ENCODE results near the gene GULP1. TPM values are rescaled to one million over a fixed set of nuclear protein-coding genes. Genes with fewer than 3 reads are reported as not detected.

Gene GULP1
- total RNA-seq, 2 donors from 2014 or later, result 15.3 to 26.5 TPM

- peaks cover 5% of the 10 kb centered on the region for H3K9me3 ChIP-seq (ENCODE audit: control insufficient read depth, low read length)
- H3K36me3 ChIP-seq (ENCODE audit: control insufficient read depth, insufficient read depth, low read length), result no peaks in the 10 kb centered on the region
- H3K27me3 Mint-ChIP-seq (ENCODE audit: insufficient read depth), result no peaks in the 10 kb centered on the region
- WGBS, 2 experiments (ENCODE audit: insufficient coverage in 1 of 2, insufficient read length in 1 of 2), result 64 to 86% methylated on average over 2 to 4 of the region's 6 CpGs
- H3K4me3 Mint-ChIP-seq, result no peak overlapping the region
- H3K36me3 Mint-ChIP-seq (ENCODE audit: low read depth), result peaks cover 10% of the 10 kb centered on the region
- no peak for TF ChIP-seq CTCF (conservative IDR thresholded peaks at IDR 0.05)
- DNase-seq, result no peak
- H3K9me3 Mint-ChIP-seq, result peaks cover 16% of the 10 kb centered on the region
- peaks cover 2% of the 10 kb centered on the region for H3K4me1 Mint-ChIP-seq
- H3K27me3 ChIP-seq (ENCODE audit: control insufficient read depth, insufficient read depth, low read length, poor library complexity, severe bottlenecking), result no peaks in the 10 kb centered on the region
- no peaks in the 10 kb centered on the region for H3K4me1 ChIP-seq (ENCODE audit: control insufficient read depth, insufficient read depth, low read length)
- H3K27ac Mint-ChIP-seq, result no peak overlapping the region
- no peak overlapping the region for H3K9ac ChIP-seq (ENCODE audit: extremely low read depth, low read length, poor library complexity, severe bottlenecking)
- H3K4me3 ChIP-seq (ENCODE audit: low read length), result no peak overlapping the region
- no peak overlapping the region for H3K27ac ChIP-seq (ENCODE audit: low read depth, low read length)
Measured at GRCh38 chr2:188314314-188315054, 22.8 kb downstream of the GULP1 start.

- no peak overlapping the region for H3K27ac Mint-ChIP-seq
- no peak overlapping the region for H3K27ac ChIP-seq (ENCODE audit: low read depth, low read length)
- H3K4me1 Mint-ChIP-seq, result peaks cover 2% of the 10 kb centered on the region
- H3K36me3 ChIP-seq (ENCODE audit: control insufficient read depth, insufficient read depth, low read length), result no peaks in the 10 kb centered on the region
- no peaks in the 10 kb centered on the region for H3K4me1 ChIP-seq (ENCODE audit: control insufficient read depth, insufficient read depth, low read length)
- peaks cover 10% of the 10 kb centered on the region for H3K36me3 Mint-ChIP-seq (ENCODE audit: low read depth)
- H3K4me3 Mint-ChIP-seq, result no peak overlapping the region
- H3K4me3 ChIP-seq (ENCODE audit: low read length), result no peak overlapping the region
- no peaks in the 10 kb centered on the region for H3K27me3 Mint-ChIP-seq (ENCODE audit: insufficient read depth)
- peaks cover 5% of the 10 kb centered on the region for H3K9me3 ChIP-seq (ENCODE audit: control insufficient read depth, low read length)
- H3K9ac ChIP-seq (ENCODE audit: extremely low read depth, low read length, poor library complexity, severe bottlenecking), result no peak overlapping the region
- no peaks in the 10 kb centered on the region for H3K27me3 ChIP-seq (ENCODE audit: control insufficient read depth, insufficient read depth, low read length, poor library complexity, severe bottlenecking)
- WGBS, 2 experiments (ENCODE audit: insufficient coverage in 1 of 2, insufficient read length in 1 of 2), result 97 to 100% methylated on average over 2 to 4 of the region's 4 CpGs
- no peak for DNase-seq
- TF ChIP-seq CTCF (conservative IDR thresholded peaks at IDR 0.05), result no peak
- peaks cover 16% of the 10 kb centered on the region for H3K9me3 Mint-ChIP-seq
Measured at GRCh38 chr2:188315750-188316149, 24.1 kb downstream of the GULP1 start.

- peaks cover 10% of the 10 kb centered on the region for H3K36me3 Mint-ChIP-seq (ENCODE audit: low read depth)
- no peak overlapping the region for H3K27ac Mint-ChIP-seq
- peaks cover 5% of the 10 kb centered on the region for H3K9me3 ChIP-seq (ENCODE audit: control insufficient read depth, low read length)
- H3K9ac ChIP-seq (ENCODE audit: extremely low read depth, low read length, poor library complexity, severe bottlenecking), result no peak overlapping the region
- H3K4me3 Mint-ChIP-seq, result no peak overlapping the region
- H3K36me3 ChIP-seq (ENCODE audit: control insufficient read depth, insufficient read depth, low read length), result no peaks in the 10 kb centered on the region
- TF ChIP-seq CTCF (conservative IDR thresholded peaks at IDR 0.05), result no peak
- peaks cover 15% of the 10 kb centered on the region for H3K9me3 Mint-ChIP-seq
- no peak overlapping the region for H3K4me3 ChIP-seq (ENCODE audit: low read length)
- H3K27me3 ChIP-seq (ENCODE audit: control insufficient read depth, insufficient read depth, low read length, poor library complexity, severe bottlenecking), result no peaks in the 10 kb centered on the region
- 94% methylated on average over 1 of the region's 1 CpG; no CpG with 5 or more reads in 1 of the 2 experiments for WGBS, 2 experiments (ENCODE audit: insufficient coverage in 1 of 2, insufficient read length in 1 of 2)
- no peaks in the 10 kb centered on the region for H3K27me3 Mint-ChIP-seq (ENCODE audit: insufficient read depth)
- H3K27ac ChIP-seq (ENCODE audit: low read depth, low read length), result no peak overlapping the region
- no peaks in the 10 kb centered on the region for H3K4me1 ChIP-seq (ENCODE audit: control insufficient read depth, insufficient read depth, low read length)
- peaks cover 2% of the 10 kb centered on the region for H3K4me1 Mint-ChIP-seq
- no peak for DNase-seq
Measured at GRCh38 chr2:188316342-188316741, 24.7 kb downstream of the GULP1 start.

All from endodermal cell (in vitro differentiated cells).